Non-pigmented ciliary epithelial cell (primary cell): ENCODE results near the gene SCRN1.

ENCODE experiments used
- DNase-seq: peaks from one replicate; pipeline ENCODE4 v3.0.0-alpha.2; 2010; ENCODE audit warnings: low read depth

Gene SCRN1, protein sequence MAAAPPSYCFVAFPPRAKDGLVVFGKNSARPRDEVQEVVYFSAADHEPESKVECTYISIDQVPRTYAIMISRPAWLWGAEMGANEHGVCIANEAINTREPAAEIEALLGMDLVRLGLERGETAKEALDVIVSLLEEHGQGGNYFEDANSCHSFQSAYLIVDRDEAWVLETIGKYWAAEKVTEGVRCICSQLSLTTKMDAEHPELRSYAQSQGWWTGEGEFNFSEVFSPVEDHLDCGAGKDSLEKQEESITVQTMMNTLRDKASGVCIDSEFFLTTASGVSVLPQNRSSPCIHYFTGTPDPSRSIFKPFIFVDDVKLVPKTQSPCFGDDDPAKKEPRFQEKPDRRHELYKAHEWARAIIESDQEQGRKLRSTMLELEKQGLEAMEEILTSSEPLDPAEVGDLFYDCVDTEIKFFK

DNA sequence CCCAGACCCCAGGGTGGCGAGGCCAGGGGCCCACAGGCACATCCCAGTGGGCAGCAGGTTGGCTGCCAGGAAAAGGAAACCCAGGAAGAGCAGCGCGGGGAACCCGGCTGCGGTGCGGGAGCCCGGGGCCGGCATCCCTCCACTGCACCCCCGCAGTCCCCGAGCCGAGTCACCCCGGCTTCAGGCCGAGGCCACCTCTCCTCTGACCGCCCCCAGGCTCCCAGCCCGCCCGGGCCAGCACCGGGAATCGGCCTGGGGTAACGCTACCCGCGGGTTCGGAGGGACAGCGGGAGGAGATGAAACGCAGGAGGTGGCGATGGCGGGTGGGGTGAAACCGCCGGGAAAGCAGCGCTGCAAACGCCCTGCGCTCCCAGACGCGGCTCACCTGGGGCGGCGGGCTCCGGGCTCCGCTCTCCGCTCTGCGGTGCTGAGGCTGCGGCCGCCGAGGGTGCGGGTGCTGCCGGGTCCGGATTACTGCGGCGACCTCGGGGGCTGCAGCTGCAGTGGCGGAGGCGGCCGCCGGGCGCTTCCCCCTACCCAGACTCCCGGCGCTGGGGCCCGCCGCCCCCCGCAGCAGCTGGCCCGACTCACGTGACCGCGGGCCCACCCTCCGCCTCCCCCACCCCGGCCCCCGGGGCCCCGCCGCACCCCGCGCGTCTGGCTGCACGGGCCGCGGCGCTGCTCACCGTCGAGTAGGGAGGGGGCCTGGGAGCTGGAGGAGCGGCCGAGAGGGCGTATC, at the start of gene SCRN1:
Gene SCRN1, minus strand, starts transcription at position 545 of the 739 bp plus-strand sequence. CDS start 20,734 bp downstream, outside the sequence.
- DNase-seq, result no peak

DNA sequence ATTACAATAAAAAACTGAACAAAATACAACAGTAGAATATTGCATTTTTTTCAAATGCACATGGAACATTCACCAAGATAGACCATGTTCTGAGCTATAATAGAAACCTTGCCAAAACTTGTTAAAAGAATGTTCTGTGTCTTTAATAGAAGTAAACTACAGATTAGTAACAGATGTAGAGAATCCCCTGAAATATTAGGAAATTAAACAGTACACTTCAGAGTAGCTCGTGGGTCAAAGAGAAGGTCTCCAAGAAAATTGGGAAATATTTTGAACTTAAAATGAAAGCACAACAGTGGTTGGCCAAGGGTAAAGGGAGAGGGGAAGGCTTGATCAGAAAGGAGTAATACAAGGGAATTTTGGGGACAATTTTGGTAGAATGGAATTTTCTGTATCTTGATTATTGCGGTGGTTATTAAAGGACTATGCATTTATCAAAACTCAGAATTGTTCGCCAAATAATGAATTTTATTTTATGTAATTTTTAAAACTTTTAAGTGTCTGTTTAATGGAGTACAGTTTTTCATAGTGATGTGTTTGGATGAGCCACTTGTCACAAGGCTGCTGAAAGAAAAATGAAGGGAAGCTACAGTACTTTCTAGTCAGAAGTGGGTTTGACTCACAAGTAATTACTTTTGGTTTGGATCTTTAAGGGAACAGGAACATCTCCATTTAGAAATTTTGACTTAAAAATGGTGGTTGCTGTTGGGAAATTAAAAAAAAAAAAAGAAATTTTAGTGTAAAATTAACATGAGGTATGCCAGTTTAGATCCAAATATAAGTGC, 48.8 kb upstream of the SCRN1 start:
- no peak for DNase-seq

DNA sequence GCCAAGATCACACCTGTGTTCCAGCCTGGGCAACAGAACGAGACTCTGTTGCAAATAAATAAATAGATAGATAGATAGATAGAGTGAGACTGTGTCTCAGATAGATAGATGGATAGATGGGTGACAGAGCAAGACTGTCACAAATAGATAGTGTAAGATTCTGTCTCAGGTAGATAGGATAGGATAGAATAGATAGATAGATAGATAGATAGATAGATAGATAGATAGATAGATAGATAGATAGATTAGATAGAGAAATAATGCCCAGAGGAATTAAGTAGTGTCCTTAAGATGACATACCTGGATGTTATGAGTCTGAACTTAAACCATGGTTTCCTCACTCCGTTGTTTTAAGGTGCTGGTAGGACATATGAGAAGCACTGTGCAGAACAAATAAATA, 46.6 kb upstream of the SCRN1 start:
- no peak for DNase-seq

DNA sequence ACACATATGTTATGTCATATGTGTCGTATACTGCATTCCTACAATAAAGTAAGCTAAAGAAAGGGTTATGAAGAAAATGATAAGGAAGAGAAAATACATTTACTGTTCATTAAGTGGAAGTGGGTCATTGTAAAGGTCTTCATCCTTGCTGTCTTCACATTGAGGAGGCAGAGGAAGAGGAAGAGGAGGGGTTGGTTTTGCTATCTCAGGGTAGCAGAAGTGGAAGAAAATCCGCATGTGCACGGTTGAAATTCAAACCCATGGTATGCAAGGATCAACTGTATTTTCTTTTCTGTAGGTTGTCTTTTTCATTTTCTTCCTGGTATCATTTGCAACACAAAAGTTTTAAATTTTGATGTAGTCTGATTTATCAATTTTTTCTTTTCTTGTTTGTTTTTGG, 44.9 kb upstream of the SCRN1 start:
- DNase-seq, result no peak

DNA sequence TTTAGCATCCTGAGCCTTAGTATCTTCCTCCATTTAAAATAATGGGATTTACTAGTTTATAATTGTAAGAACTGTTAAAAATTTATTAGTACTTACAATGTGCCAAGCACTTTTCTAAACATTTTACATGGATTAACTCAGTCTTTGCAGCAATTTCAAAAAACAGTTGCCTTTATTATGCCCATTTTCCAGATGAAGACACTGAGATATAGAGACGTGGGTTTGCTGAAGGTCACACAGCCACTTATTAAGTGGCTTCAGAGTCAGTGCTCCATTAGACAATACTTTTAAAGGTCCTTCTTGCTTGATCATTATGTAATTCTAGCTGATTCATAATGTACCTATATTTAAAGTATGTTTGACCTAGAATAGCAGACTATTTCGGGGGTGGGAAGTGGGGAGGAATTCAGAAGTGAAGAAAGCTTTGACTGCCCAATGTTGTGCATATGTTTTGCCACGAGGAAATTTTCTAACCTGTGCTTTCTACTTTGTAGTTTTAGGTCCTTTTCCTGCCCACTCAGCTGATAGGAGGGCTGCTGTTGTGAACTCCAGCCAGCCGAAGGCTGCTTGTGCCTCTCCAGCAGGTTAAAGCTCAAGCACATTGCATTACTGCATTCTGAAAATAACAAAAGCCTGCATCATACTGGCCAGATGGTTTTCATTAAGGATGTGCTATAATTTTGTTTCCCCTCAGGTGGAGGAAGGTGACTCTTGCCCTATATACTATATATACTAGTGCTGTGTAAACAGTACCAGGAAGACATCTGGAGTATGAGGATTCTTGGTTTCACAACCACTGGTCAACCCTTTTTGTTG, 42.9 kb upstream of the SCRN1 start:
- DNase-seq, result no peak

DNA sequence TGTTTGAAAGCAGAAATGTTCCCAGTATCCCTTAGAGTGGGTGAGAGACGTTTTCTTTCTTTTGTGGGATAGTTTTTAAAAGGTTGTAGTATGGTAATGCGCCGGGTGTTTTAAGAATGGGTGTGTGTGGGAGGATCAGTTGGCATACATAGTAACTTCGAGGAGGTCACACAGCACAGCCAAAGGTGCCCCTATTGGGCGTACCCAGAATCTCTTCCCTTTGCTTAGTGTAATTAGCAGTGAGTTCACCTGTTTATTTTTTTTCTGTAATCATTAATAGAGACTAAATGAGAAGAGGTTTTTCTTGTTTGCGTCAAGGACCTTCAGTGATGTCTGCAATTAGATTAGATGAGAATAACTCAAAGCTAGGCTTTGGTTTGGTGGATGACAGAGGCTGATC, 40.1 kb upstream of the SCRN1 start:
- no peak for DNase-seq

DNA sequence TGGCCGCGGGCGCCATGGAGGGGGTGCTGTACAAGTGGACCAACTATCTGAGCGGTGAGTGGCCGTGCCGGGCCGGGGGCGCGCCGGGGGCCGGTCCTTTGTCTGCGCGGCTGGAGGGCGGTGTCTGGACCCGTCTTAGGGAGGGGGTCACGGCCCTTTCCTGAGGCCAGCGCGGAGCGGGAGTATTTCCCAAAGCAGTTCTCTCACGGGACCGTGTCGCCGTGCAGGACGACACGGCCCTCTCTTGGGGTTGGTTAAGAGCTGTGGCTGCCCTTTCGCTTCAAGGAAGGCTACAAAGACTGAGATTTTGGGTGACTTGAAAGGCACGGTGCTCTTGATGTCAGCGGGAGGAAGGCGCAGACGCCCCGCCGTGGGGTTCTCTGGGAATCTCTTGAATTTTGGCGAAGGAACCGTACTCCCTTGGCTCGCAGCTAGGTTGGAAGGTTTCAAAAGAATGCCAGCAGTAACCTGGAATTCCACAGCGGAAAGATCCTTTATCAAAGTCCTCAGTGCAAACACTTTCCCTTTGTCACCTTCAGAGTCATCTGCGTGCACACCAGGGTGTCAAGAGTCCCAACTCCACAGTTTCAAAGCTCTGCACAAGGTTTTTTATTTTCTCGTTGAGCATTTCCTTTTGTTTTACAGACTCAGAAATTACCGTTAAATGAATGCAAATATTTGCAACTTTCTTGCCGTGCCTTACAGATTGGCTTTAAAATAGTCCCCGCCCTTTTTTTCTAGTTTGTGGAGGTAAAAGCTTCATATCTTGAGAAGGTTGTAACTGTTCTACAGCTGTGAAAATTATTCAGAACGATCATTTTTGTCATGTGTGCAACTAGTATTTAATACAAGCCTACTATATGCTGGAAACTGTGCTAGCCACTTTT, 39.4 kb upstream of the SCRN1 start:
- DNase-seq, result no peak

DNA sequence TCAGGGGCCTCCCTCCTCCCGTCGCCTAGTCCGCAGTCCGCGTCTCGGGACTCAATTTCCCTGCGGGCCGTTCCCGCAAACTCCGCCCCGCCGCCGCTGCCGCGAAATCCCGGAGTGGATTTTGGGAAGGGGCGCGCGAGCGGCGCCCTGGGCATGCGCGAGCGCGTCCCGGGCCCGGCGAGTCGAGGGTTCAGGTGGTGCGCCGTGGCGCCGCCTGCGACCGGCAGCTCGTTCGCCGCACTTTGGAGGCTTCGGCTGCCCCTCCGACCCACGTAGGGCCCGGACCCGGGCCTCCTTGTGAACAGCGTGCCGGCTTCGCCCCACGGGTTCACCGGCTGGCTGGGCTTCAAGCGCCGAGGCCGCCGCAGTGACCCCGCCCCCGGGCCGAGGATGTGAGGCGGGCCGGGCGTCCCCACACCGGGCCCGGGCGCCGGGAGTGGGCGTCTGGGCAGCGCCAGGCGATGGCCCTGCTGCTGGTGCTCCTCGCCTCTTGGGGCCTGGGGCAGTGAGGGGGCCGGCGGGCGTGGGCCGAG, 38.7 kb upstream of the SCRN1 start, which contains the start of gene PLEKHA8:
Gene PLEKHA8, plus strand, starts transcription at position 197 of the 533 bp plus-strand sequence. CDS start 351 bp downstream, outside the sequence.
- peak; percentile 44 for DNase-seq

DNA sequence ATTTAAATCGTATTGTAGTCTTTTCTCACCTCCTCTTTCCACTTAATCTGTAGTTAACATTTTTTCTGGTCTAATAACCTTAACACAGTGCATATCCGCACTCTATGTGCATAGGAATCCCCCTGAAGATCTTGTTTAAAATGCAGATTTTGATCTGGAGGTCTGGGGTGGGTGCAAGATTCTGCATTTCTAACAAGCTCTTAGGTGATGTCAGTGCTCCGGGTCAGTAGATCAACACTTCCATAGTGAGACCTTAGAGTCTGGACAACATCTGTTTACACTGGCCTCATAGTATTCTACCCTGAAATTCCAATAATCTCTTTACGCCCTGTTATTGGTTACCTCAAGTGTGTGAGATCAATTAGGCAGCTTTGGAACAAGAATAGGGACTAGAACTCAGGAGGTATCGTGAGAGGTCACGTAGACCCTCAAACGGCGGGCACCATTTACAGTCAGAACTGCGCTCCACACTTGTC, 38.2 kb upstream of the SCRN1 start:
- DNase-seq, result no peak

DNA sequence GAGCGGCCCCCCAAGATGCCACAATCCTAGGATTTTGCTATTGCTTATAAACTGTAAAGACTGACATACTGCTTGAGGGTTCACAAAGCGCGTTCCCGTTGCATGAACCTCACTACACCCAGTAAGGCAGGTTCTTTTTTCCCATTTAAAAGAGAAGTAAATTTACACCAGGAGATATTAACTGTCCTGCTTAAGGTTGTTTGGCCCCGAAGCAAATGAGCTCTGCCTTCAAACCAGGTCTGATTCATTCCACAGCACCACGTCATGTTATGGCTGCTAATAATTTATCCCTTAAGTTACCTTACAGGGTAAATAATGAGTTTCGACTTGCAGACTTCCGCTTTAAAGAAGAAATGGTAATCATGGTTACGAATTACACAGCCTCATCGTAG, 37.5 kb upstream of the SCRN1 start:
- DNase-seq, result no peak

DNA sequence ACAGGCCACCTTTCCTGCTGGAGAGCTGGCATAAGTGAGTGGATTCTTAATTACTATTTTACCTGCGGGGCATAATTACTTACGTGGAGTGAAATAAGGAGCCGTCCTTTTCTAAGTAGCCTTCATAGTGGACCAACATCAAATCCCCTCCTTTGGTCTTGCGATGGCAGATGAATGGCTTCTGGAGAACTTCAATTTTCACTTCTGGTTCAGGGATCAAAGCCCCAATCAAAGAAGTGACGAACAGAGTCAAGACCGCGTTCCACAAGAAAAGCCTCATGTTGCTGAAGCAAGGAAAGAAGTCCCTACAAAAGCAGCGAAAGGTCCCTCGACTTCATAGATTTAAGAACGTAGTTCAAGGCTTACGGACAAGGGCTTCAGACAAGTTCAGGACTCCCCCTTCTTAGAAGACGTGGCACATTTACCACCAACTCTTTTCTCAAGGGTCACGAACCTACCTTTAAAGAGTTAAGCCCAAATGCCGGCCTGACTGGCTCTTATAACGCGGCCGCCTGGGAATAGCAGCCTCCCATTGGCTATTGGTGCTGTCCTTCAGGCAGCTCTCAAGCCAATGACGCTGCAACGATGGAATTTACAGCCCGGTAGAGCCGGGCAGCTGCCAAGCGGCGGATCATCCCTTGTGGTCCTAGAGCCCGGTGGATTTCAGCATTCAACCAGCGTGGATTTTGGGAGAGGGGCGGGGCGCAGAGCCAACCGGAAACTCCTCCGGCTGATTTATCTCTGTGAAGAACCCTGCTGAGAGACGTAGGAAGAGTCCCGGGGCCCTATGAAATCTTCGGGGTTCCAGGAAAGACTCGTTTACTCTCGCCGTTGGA, 36.8 kb upstream of the SCRN1 start, which contains the start of gene FKBP14:
Gene FKBP14, minus strand, starts transcription at position 474 of the 836 bp plus-strand sequence. Its CDS starts 194 bp downstream, at position 280.
- DNase-seq, result peak; percentile 99

DNA sequence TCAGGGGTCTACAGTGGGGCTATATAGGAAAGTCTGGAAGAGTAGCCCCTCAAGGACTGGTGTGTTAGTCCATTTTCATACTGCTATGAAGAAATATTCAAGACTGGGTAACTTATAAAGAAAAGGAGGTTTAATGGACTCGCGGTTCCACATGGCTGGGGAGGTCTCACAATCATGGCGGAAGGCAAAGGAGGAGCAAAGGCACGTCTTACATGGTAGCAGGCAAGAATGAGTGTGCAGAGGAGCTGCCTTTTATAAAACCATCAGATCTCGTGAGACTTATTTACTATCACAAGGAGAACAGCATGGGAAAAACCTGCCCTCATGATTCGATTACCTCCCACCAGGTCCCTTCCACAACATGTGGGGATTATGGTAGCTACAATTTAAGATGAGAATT, 33.9 kb upstream of the SCRN1 start:
- no peak for DNase-seq

DNA sequence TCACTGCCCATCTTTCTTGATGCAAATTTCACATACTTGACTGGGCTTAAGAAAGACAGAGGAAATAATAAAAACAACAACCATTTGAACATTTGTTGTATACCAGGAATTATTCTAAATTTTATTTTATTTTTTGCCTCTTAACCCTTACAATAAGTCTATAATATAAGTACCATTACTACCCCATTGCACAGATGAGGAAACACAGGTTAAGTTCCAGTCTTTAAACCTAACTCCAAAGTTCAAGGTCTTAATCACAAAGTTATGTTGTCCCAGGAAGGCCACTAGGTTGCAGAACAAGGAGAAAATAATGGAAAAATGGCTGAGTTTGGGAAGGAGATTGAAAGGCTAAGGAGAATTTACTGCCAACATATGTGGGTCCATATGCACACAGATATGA, 33.4 kb upstream of the SCRN1 start:
- no peak for DNase-seq

DNA sequence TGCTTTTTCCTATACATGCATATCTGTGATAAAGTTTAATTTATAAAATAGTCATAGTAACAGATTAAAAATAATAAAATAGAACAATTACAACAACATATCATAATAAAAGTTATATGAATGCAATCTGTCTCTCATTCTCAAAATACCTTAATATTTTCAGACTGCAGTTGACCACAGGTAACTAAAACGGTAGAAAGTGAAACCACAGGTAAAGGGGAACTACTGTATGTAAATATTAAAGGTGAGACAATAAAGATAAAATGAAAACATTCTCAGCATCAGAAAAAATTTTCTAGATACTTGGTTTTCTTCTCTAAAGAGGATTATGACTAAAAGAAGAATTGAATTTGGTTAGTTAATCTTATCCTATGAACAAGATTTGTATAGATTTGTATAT, 30.9 kb upstream of the SCRN1 start:
- DNase-seq, result no peak

DNA sequence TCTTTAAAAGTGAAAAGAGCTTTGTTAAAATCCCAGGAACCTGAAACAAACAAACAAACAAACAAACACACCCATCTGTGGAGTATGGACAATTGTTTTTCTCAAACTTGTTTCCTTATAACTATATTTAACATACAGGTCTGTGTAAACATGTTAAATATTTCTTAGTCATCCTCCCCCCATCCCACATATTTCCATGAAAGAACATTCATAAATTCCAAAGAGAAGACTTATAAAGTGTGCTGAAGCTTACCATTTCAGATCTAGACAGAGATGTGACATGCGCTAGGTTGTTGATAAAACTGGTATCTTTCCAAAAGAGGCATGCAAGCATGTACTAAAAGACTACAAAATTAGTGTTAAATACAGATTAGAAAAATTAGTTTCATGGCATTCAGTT, 30.4 kb upstream of the SCRN1 start:
- DNase-seq, result no peak

DNA sequence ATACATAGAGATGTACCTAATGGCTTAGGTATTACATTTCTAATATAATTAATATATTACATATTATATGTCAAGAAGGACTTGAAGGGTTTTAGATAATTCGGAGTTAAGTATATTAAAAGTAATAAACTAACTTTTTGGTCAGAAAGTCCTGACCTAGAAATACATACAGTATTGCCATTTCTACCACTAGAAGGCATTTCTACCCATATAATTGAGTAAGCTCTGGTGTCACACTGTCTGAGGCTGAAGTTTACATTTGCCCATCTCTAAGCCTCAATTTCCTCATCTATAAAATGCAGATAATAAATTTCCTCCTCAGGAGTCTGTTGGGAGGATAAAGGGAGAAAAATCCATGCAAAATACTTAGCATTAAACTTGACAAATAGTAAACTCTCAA, 29.8 kb upstream of the SCRN1 start:
- DNase-seq, result no peak

DNA sequence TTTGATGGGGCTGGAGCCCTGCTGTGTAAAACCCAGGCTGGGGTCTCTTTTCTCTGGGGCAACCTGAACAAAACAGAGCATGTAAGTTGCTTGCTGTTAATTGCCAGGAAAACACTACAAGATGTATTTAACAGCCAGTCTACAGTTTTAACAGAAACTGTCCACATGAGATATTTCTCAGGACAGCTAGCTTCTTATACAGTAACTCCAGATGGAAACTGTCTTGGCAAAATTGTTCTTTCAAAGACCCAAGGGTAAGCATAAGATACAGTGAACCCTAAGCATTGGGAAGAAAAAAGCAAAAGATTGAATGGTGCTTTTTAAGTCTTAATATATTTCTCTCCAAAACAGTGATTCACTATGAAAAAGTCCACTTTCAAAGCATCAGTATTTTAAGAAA, 28.9 kb upstream of the SCRN1 start:
- no peak for DNase-seq

DNA sequence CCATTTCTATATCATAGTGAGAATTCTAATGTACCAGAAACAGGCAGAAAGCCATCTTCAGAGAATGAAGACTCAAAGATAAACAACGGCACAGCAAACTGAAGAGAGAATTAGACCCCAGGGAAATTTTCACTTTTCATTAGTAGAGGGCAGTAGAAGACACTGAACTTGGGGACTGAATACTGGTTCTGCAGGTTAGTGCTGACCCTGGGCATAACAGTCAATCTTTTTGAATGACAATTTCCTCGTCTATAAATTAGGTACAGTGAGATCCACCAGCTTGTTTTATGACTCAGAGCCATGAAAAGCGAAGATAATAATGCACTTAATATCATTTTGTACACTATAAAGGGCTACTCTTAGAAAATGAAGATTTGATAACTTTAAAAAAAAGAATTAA, 23.2 kb upstream of the SCRN1 start:
- DNase-seq, result no peak

DNA sequence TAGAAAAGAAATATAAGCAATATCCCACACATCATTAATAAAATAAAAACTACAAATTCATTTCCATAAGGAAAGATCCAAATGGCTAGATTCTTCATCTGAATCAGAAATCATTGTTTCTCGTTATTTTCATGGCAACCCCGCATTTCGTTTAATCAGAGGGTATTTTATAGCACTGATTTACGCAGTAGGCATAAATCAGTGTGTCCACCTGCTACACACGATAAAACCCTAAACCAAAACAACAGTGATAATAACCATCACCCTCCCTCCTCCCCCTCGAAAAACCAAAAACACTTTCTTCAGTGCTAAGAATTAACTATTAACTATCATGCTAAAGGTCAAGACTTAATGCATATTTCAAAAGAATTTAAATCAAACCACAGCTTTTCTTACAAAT, 20.4 kb upstream of the SCRN1 start:
- DNase-seq, result no peak
